Measurements from ENCODE around the gene SIGMAR1.

Gene SIGMAR1

GRCh38 chr9:34627716-34628655, 9.6 kb downstream of the SIGMAR1 start:
- Histone ChIP-seq H4K91ac (ENCODE audit: low read length) (no peak overlapping the region), H2AK5ac (ENCODE audit: low read length, severe bottlenecking) (no peak overlapping the region)
- WGBS, result 62% methylated on average over 20 of the region's 20 CpGs

DNA sequence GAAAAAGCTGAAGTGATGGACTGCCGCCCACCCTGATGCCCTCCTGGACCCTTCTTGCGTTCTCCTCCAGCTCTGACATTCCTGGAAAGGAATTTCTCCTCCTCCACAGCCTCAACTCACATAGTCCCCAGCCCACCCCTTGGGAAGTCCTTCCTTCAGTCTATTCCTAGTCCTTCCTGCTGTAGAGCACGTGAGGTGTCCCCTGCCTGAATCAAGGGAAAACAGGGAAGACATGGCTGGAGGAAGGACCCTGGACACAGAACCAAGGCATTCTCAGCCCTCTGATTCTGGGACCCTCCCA, 12.5 kb downstream of the SIGMAR1 start:
- Histone ChIP-seq H3K18ac (ENCODE audit: low read depth in 1 of 2, low read length in 2 of 2) (no peak overlapping the region), H3K9ac (ENCODE audit: low read length) (no peak overlapping the region), H3K4me3 (ENCODE audit: insufficient read depth in 1 of 2, low read depth in 1 of 2, low read length in 2 of 2) (no peak overlapping the region), H3K4me1 (ENCODE audit: control insufficient read depth, insufficient read depth, low read depth, low read length) (peaks cover 13% of the 10 kb centered on the region), H2AK5ac (ENCODE audit: low read length, severe bottlenecking) (no peak overlapping the region), H3K27me3 (ENCODE audit: control insufficient read depth in 1 of 2, insufficient read depth in 1 of 2, low read length in 2 of 2) (peaks cover 67 to 78% of the 10 kb centered on the region in 2 experiments), H4K8ac (ENCODE audit: low read length) (no peak overlapping the region), H3K14ac (ENCODE audit: low read length in 2 of 2) (no peak overlapping the region), H4K91ac (ENCODE audit: low read length) (no peak overlapping the region), H3K36me3 (ENCODE audit: control insufficient read depth in 1 of 2, insufficient read depth in 2 of 2, low read depth in 1 of 2, low read length in 2 of 2) (no peaks in the 10 kb centered on the region), H3K4me2 (ENCODE audit: low read length, poor library complexity, severe bottlenecking) (no peak overlapping the region), H2BK120ac (ENCODE audit: low read depth, low read length) (no peak overlapping the region), H2BK5ac (ENCODE audit: low read depth, low read length, poor library complexity, severe bottlenecking) (no peak overlapping the region), H3K27ac (ENCODE audit: low read length, poor library complexity, severe bottlenecking) (no peak overlapping the region), H3K79me1 (replicated peaks; ENCODE audit: low read length, poor library complexity, severe bottlenecking) (peaks cover under 1% of the 10 kb centered on the region), H3K4ac (ENCODE audit: low read depth in 1 of 2, low read length in 2 of 2) (no peak overlapping the region), H2BK12ac (ENCODE audit: low read length in 2 of 2) (no peak overlapping the region), H2BK15ac (ENCODE audit: low read depth, poor library complexity, severe bottlenecking) (no peak overlapping the region), H3K23ac (ENCODE audit: low read length in 2 of 2) (peak overlapping the region in 1 of 2 experiments; percentile 3), H2AFZ (ENCODE audit: low read depth, low read length) (no peak overlapping the region), H3K9me3 (ENCODE audit: control insufficient read depth, low read length) (no peaks in the 10 kb centered on the region)
- WGBS, result 24% methylated on average over 3 of the region's 3 CpGs
- DNase-seq, result no peak

More at GRCh38 chr9:34627716-34628655, 9.6 kb downstream of the SIGMAR1 start:
- no peak overlapping the region for H2BK5ac ChIP-seq (ENCODE audit: low read depth, low read length, poor library complexity, severe bottlenecking)
- peaks cover 13% of the 10 kb centered on the region for H3K4me1 ChIP-seq (ENCODE audit: control insufficient read depth, insufficient read depth, low read depth, low read length)
- no peak overlapping the region for H2BK12ac ChIP-seq (ENCODE audit: low read length in 2 of 2)
- peak overlapping the region; percentile 81 for H3K4me2 ChIP-seq (ENCODE audit: low read length, poor library complexity, severe bottlenecking)
- H3K9me3 ChIP-seq (ENCODE audit: control insufficient read depth, low read length), result no peaks in the 10 kb centered on the region
- H3K4ac ChIP-seq (ENCODE audit: low read depth in 1 of 2, low read length in 2 of 2), result no peak overlapping the region
- no peak overlapping the region for H3K14ac ChIP-seq (ENCODE audit: low read length in 2 of 2)
- H3K18ac ChIP-seq (ENCODE audit: low read depth in 1 of 2, low read length in 2 of 2), result no peak overlapping the region
- H3K27ac ChIP-seq (ENCODE audit: low read length, poor library complexity, severe bottlenecking), result no peak overlapping the region
- H3K36me3 ChIP-seq (ENCODE audit: control insufficient read depth in 1 of 2, insufficient read depth in 2 of 2, low read depth in 1 of 2, low read length in 2 of 2), result no peaks in the 10 kb centered on the region
- DNase-seq, result no peak
- no peaks in the 10 kb centered on the region for H3K79me1 ChIP-seq (replicated peaks; ENCODE audit: low read length, poor library complexity, severe bottlenecking)
- peak overlapping the region; percentile 24 for H3K9ac ChIP-seq (ENCODE audit: low read length)
- no peak overlapping the region for H4K8ac ChIP-seq (ENCODE audit: low read length)
- H2AFZ ChIP-seq (ENCODE audit: low read depth, low read length), result no peak overlapping the region
- H3K23ac ChIP-seq (ENCODE audit: low read length in 2 of 2), result peak overlapping the region in 1 of 2 experiments; percentile 60
- H3K4me3 ChIP-seq (ENCODE audit: insufficient read depth in 1 of 2, low read depth in 1 of 2, low read length in 2 of 2), result peak overlapping the region in 1 of 2 experiments; percentile 75
- peaks cover 77 to 79% of the 10 kb centered on the region in 2 experiments for H3K27me3 ChIP-seq (ENCODE audit: control insufficient read depth in 1 of 2, insufficient read depth in 1 of 2, low read length in 2 of 2)
- no peak overlapping the region for H2BK15ac ChIP-seq (ENCODE audit: low read depth, poor library complexity, severe bottlenecking)
- no peak overlapping the region for H2BK120ac ChIP-seq (ENCODE audit: low read depth, low read length)

DNA sequence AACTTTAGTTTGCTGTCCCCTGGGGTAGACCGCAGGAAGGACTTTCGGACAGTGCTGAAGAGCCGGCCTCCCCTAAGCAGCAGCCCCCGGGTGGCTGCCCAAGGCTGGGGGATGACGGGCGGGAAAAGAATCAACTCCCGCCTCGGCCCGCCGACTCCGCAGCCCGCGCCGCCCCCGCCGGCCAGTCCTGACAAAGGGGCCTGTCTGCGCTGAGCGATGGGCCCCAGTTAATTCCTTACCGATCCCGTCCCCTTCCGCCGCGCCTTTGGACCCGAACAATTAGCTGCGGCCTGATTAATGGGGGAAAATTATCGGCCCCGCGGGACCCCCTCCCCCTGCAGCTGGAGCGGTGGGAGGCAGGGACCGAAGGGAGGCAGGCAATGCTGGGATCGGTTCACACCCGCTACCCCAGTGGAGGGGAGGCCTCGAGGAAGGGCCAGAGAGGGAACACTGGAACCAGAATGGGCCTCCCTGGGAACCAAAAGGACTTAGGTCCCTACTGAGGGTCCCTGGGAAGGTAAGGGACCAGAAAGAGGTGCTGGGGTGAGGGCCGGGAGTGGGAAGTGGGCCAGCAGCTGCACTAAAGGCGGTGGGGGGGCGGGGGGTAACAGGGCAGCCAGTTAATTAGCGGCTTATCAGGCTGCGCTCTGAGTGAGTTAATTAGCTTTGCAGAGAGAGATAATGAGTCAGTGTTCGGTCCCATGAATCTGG, 13.0 kb downstream of the SIGMAR1 start:
- Histone ChIP-seq H3K9ac (ENCODE audit: low read length) (no peak overlapping the region), H2AK5ac (ENCODE audit: low read length, severe bottlenecking) (no peak overlapping the region), H3K4me2 (ENCODE audit: low read length, poor library complexity, severe bottlenecking) (no peak overlapping the region), H3K18ac (ENCODE audit: low read depth in 1 of 2, low read length in 2 of 2) (no peak overlapping the region), H3K14ac (ENCODE audit: low read length in 2 of 2) (no peak overlapping the region), H2BK12ac (ENCODE audit: low read length in 2 of 2) (no peak overlapping the region), H4K91ac (ENCODE audit: low read length) (no peak overlapping the region), H3K27ac (ENCODE audit: low read length, poor library complexity, severe bottlenecking) (no peak overlapping the region), H3K23ac (ENCODE audit: low read length in 2 of 2) (peak overlapping the region in 1 of 2 experiments; percentile 53), H4K8ac (ENCODE audit: low read length) (no peak overlapping the region), H3K4me3 (ENCODE audit: insufficient read depth in 1 of 2, low read depth in 1 of 2, low read length in 2 of 2) (no peak overlapping the region), H3K9me3 (ENCODE audit: control insufficient read depth, low read length) (no peaks in the 10 kb centered on the region), H2BK15ac (ENCODE audit: low read depth, poor library complexity, severe bottlenecking) (peak overlapping the region; percentile 50), H2BK120ac (ENCODE audit: low read depth, low read length) (no peak overlapping the region), H3K36me3 (ENCODE audit: control insufficient read depth in 1 of 2, insufficient read depth in 2 of 2, low read depth in 1 of 2, low read length in 2 of 2) (no peaks in the 10 kb centered on the region), H3K79me1 (replicated peaks; ENCODE audit: low read length, poor library complexity, severe bottlenecking) (peaks cover 6% of the 10 kb centered on the region), H2BK5ac (ENCODE audit: low read depth, low read length, poor library complexity, severe bottlenecking) (no peak overlapping the region), H3K4ac (ENCODE audit: low read depth in 1 of 2, low read length in 2 of 2) (no peak overlapping the region), H3K4me1 (ENCODE audit: control insufficient read depth, insufficient read depth, low read depth, low read length) (peaks cover 13% of the 10 kb centered on the region), H3K27me3 (ENCODE audit: control insufficient read depth in 1 of 2, insufficient read depth in 1 of 2, low read length in 2 of 2) (peaks cover 62 to 73% of the 10 kb centered on the region in 2 experiments), H2AFZ (ENCODE audit: low read depth, low read length) (no peak overlapping the region)
- WGBS, result 10% methylated on average over 39 of the region's 39 CpGs
- DNase-seq, result no peak
